VCaP (cell line): ENCODE measurements around the gene ZNF160.

Source experiments
- H3K27ac ChIP-seq: fragments of 450-650 bp; 2 replicates; pipeline ENCODE4 v1.5.1; 2017
- TF ChIP-seq, protein P1 (sequence below): fragments of 450-650 bp; conservative IDR thresholded peaks from 2 replicates; pipeline ENCODE4 v1.5.1; 2017; ENCODE audit warnings: mild to moderate bottlenecking, moderate library complexity

The ZNF160 gene

DNA sequence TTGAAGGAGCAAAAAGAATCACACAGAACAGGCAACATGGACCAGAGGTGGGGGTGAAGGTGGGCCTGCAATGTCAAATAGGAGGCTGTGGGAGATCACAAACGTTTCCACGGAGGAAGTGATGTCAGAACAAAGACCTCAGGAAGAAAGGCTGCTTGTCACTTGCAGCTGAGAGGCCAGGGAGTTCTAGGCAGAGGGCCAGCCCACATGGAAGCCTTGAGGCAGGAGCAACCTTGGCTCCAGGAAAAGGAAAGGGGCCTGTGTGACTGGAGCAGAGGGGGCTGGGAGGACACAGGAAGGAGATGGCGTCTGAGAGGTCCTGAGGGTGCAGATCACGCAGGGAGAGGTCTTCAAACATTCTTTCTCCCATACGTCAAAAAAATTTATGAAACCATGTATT is 16.3 kb downstream of the ZNF160 start:
- TF ChIP-seq, protein P1, sequence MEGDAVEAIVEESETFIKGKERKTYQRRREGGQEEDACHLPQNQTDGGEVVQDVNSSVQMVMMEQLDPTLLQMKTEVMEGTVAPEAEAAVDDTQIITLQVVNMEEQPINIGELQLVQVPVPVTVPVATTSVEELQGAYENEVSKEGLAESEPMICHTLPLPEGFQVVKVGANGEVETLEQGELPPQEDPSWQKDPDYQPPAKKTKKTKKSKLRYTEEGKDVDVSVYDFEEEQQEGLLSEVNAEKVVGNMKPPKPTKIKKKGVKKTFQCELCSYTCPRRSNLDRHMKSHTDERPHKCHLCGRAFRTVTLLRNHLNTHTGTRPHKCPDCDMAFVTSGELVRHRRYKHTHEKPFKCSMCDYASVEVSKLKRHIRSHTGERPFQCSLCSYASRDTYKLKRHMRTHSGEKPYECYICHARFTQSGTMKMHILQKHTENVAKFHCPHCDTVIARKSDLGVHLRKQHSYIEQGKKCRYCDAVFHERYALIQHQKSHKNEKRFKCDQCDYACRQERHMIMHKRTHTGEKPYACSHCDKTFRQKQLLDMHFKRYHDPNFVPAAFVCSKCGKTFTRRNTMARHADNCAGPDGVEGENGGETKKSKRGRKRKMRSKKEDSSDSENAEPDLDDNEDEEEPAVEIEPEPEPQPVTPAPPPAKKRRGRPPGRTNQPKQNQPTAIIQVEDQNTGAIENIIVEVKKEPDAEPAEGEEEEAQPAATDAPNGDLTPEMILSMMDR = no peak
- no peak overlapping the region for H3K27ac ChIP-seq

DNA sequence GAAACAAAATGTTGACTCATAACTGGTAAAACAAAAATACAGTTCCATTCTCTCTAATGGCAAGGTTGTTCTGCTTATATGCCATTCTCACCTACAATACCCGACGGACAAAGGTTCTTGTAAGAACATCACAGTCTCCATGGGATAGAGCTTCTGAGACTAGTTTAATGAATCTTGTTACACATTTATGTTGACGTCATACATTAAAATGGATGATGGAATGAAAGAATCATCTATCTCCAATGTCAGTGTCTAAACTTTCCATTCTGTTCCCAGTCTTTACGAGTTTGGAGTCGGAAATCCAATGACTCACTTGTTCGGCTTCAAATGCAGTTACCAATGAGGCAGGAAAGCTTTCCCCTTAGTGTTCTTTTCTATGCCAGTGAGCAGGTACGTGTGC is 17.7 kb downstream of the ZNF160 start:
- H3K27ac ChIP-seq = no peak overlapping the region
- TF ChIP-seq, protein P1 = no peak

DNA sequence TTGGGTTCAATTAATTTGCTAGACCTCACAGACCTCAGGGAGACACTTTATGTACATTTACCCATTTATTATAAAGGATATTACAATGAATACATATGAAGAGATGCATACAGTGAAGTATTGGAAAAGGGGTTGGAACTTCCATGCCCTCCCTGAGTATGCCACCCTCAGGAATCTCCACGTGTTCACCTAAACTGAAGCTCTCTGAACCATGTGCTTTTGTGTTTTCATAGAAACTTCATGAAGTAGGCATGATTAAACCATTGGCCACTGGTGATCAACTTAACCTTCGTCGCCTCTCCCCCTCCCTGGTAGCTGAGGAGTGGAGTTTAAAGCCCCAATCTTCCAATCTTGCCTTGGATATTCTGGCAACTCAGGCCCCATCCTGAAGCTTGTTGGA is 20.3 kb downstream of the ZNF160 start:
- H3K27ac ChIP-seq = no peak overlapping the region
- TF ChIP-seq, protein P1 = no peak

DNA sequence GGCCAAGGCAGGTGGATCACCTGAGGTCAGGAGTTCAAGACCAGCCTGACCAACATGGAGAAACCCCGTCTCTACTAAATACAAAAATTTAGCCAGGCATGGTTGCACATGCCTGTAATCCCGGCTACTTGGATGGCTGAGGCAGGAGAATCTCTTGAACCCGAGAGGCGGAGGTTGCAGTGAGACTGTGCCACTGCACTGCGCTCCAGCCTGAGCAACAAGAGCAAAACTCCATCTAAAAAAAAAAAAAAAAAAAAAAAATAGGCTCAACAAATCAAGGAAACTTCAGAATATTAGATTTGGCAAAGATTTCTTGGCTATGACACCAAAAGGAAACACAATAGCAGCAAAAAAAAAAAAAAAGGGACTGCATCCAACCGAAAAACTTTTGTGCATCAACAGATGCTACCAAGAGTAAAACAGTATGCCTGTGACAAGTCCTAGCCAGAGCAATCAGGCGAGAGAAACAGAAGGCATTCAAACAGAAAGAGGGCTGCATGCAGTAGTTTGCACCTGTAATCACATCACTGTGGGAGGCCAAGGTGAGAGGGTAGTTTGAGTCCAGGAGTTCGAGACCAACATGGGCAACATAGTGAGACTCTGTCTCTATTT is 23.8 kb downstream of the ZNF160 start:
- TF ChIP-seq, protein P1 = no peak
- H3K27ac ChIP-seq = no peak overlapping the region

DNA sequence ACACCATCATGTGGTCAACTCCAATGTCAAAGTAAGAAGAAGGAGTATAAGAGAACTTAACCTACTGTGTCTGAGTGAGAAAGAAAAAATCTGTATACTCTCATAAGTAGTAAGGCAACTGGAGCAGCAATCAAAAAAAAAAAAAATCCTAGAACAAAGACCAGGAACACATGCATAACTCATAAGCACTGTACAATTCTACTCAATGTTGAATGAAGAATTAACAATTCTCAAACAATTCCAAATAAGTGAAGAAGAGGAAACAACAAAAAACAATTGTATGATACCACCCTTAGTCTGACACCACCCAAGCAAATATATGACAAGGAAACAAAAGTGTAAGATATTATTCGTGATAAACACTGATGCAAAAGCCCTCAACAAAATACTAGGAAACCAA is 24.6 kb downstream of the ZNF160 start:
- H3K27ac ChIP-seq = no peak overlapping the region
- TF ChIP-seq, protein P1 = no peak

DNA sequence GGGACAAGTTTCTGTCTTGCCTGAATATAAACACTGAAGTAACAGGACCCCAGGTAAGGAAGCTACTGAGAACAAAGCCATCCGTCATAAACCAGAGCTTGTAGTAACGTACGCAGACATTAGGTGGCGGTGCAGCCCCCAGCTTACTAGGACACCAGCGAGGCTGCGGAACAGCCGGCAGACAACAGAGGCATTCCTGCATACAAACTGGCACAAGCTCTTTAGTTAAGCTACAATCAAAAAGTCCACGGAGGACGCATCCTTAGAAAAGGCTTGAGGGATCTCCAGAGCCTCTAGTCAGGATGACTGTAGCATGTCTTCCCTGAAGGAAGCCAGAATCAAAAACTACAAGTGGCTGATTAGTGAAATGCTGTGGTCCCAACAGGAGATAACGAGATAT is 26.2 kb downstream of the ZNF160 start:
- H3K27ac ChIP-seq = no peak overlapping the region
- TF ChIP-seq, protein P1 = peak; percentile 97

DNA sequence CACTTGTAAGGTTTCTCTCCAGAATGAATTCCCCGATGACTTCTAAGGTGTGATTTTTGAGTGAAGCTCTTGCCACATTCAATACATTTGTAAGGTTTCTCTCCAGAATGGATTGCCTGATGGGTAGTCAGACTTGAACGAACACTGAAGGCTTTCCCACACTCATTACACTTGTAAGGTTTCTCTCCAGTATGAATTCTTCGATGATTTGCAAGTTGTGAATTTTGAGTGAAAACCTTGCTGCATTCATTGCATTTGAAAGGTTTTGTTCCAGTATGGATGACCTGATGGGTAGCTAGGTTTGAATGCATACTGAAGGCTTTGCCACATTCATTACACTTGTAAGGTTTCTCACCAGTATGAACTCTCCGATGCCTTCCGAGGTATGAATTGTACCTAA is 34.4 kb downstream of the ZNF160 start:
- TF ChIP-seq, protein P1 = no peak

More for the DNA sequence above, 34.4 kb downstream of the ZNF160 start:
- no peak overlapping the region for H3K27ac ChIP-seq
